K562 (cell line): ENCODE data around the gene FZD4. TPM values are rescaled to one million over a fixed set of nuclear protein-coding genes. Genes with fewer than 3 reads are reported as not detected.

Experiments used
- ARHGAP35 ChIP-seq: fragments of 450-650 bp; IDR thresholded peaks from 2 replicates; pipeline ENCODE4 v1.6.1; 2018; ENCODE audit not compliant: partially characterized antibody
- ATF7 ChIP-seq: fragments of 450-650 bp; IDR thresholded peaks from 2 replicates; pipeline ENCODE4 v1.7.1; 2014; ENCODE audit warnings: mild to moderate bottlenecking, moderate library complexity
- NFIC ChIP-seq: fragments of 450-650 bp; IDR thresholded peaks from 2 replicates; pipeline ENCODE4 v1.6.1; 2017; ENCODE audit warnings: mild to moderate bottlenecking, inconsistent platforms
- REST ChIP-seq, 2 experiments: fragments of 450-650 bp; formaldehyde crosslinking in 1 of 2; IDR thresholded peaks; 2 replicates each; pipeline versions ENCODE4 v1.4.0 to v1.6.1; 2014 to 2020; ENCODE audit warnings: mild to moderate bottlenecking in 2 of 2, borderline replicate concordance in 1 of 2, low read depth in 1 of 2
- ZNF589 ChIP-seq: fragments of 200-800 bp; sonication (Bioruptor generic); IDR thresholded peaks from 2 replicates; pipeline ENCODE4 v1.6.1; 2016; ENCODE audit warnings: low read depth, missing genetic modification characterization, missing compliant biosample characterization
- ZSCAN29 ChIP-seq: fragments of 450-650 bp; IDR thresholded peaks from 2 replicates; pipeline ENCODE4 v1.6.1; 2017
- polyA plus RNA-seq, 8 experiments: library from polyadenylated mRNA; depleted of rRNA in 4 of 8; stranded (reverse) in 5 of 8; unstranded in 3 of 8; fragments of >200 nt; fragmentation: Nextera tagmentation in 2 of 8; fragmentation: Illumina TruSeq in 1 of 8; extraction: Ambion mirVana in 2 of 8; extraction: Trizol in 1 of 8; gene quantifications; 2 replicates each; pipeline versions ENCODE4 v1.2.1 to v1.2.3, GENCODE V29; 2011 to 2014; ENCODE audit warnings: inconsistent platforms in 1 of 8, missing spikeins in 1 of 8
- total RNA-seq, 7 experiments: library from RNA; depleted of rRNA in 6 of 7; stranded (reverse); fragments of >200 nt in 6 of 7; fragmentation: Illumina TruSeq in 2 of 7; extraction: Trizol in 2 of 7; gene quantifications; 2 replicates each; pipeline versions ENCODE4 v1.2.1 to v1.2.3, GENCODE V29; 2011 to 2021; ENCODE audit warnings: low replicate concordance in 1 of 7
- TF ChIP-seq, protein P1 (sequence below): fragments of 450-650 bp; IDR thresholded peaks from 2 replicates; pipeline ENCODE4 v1.6.1; 2016; ENCODE audit warnings: mild to moderate bottlenecking, moderate library complexity

The FZD4 gene
- total and polyA plus RNA-seq, 9 of the 15 experiments (the other 6 are each of a cell fraction or from before 2014, with no cell fraction given): 1.2 to 7.9 (median 5.8) TPM

- TF ChIP-seq REST (IDR thresholded peaks at IDR 0.05; ENCODE audit: borderline replicate concordance) (no peak; the same call in 1 of the 2 replicates), REST (CRISPR knock-in tag; IDR thresholded peaks at IDR 0.05; ENCODE audit: low read depth) (no peak), NFIC (no peak), ATF7 (0 out of 2 replicates have a peak, but pooled peaks have one; percentile 28), ZNF589 (CRISPR knock-in tag) (peak; percentile 42; the same call in 1 of the 2 replicates), ARHGAP35 (no peak), ZSCAN29 (no peak)
- TF ChIP-seq, protein P1, sequence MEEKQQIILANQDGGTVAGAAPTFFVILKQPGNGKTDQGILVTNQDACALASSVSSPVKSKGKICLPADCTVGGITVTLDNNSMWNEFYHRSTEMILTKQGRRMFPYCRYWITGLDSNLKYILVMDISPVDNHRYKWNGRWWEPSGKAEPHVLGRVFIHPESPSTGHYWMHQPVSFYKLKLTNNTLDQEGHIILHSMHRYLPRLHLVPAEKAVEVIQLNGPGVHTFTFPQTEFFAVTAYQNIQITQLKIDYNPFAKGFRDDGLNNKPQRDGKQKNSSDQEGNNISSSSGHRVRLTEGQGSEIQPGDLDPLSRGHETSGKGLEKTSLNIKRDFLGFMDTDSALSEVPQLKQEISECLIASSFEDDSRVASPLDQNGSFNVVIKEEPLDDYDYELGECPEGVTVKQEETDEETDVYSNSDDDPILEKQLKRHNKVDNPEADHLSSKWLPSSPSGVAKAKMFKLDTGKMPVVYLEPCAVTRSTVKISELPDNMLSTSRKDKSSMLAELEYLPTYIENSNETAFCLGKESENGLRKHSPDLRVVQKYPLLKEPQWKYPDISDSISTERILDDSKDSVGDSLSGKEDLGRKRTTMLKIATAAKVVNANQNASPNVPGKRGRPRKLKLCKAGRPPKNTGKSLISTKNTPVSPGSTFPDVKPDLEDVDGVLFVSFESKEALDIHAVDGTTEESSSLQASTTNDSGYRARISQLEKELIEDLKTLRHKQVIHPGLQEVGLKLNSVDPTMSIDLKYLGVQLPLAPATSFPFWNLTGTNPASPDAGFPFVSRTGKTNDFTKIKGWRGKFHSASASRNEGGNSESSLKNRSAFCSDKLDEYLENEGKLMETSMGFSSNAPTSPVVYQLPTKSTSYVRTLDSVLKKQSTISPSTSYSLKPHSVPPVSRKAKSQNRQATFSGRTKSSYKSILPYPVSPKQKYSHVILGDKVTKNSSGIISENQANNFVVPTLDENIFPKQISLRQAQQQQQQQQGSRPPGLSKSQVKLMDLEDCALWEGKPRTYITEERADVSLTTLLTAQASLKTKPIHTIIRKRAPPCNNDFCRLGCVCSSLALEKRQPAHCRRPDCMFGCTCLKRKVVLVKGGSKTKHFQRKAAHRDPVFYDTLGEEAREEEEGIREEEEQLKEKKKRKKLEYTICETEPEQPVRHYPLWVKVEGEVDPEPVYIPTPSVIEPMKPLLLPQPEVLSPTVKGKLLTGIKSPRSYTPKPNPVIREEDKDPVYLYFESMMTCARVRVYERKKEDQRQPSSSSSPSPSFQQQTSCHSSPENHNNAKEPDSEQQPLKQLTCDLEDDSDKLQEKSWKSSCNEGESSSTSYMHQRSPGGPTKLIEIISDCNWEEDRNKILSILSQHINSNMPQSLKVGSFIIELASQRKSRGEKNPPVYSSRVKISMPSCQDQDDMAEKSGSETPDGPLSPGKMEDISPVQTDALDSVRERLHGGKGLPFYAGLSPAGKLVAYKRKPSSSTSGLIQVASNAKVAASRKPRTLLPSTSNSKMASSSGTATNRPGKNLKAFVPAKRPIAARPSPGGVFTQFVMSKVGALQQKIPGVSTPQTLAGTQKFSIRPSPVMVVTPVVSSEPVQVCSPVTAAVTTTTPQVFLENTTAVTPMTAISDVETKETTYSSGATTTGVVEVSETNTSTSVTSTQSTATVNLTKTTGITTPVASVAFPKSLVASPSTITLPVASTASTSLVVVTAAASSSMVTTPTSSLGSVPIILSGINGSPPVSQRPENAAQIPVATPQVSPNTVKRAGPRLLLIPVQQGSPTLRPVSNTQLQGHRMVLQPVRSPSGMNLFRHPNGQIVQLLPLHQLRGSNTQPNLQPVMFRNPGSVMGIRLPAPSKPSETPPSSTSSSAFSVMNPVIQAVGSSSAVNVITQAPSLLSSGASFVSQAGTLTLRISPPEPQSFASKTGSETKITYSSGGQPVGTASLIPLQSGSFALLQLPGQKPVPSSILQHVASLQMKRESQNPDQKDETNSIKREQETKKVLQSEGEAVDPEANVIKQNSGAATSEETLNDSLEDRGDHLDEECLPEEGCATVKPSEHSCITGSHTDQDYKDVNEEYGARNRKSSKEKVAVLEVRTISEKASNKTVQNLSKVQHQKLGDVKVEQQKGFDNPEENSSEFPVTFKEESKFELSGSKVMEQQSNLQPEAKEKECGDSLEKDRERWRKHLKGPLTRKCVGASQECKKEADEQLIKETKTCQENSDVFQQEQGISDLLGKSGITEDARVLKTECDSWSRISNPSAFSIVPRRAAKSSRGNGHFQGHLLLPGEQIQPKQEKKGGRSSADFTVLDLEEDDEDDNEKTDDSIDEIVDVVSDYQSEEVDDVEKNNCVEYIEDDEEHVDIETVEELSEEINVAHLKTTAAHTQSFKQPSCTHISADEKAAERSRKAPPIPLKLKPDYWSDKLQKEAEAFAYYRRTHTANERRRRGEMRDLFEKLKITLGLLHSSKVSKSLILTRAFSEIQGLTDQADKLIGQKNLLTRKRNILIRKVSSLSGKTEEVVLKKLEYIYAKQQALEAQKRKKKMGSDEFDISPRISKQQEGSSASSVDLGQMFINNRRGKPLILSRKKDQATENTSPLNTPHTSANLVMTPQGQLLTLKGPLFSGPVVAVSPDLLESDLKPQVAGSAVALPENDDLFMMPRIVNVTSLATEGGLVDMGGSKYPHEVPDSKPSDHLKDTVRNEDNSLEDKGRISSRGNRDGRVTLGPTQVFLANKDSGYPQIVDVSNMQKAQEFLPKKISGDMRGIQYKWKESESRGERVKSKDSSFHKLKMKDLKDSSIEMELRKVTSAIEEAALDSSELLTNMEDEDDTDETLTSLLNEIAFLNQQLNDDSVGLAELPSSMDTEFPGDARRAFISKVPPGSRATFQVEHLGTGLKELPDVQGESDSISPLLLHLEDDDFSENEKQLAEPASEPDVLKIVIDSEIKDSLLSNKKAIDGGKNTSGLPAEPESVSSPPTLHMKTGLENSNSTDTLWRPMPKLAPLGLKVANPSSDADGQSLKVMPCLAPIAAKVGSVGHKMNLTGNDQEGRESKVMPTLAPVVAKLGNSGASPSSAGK: 0 out of 2 replicates have a peak, but pooled peaks have one; percentile 15
These were observed 14.9 kb downstream of the FZD4 start (continued) for GRCh38 chr11:86940122-86940777.
